ENCODE results near the gene CPEB4. TPM values are rescaled to one million over a fixed set of nuclear protein-coding genes. Genes with fewer than 3 reads are reported as not detected.

CPEB4 gene
- total RNA-seq, 1 experiment from 2014 or later = 8.7 TPM

DNA sequence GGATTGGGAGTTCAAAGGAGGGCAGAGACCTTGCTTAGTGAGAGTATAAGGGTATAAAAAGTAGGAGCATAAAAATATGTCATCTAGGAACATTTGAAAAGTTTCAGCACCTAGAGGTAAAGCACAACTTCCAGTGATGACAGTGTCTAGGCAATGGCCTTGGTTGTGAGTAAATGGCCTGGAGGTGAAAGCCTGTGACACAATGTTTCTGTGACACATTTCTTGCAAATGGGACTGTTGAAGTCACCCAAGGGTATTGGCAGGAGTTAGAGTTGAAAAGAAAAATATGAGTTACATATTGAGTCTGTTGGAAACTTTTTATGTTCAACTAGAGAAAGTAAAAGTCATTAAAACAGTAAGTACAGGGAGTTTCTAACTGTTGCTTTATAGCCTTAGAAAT lies 115.6 kb downstream of the CPEB4 start:
- Mint-ChIP-seq H3K36me3 (ENCODE audit: insufficient read depth in 1 of 3, low read depth in 3 of 3) (no peaks in the 10 kb centered on the region), H3K4me3 (no peak overlapping the region), H3K27me3 (ENCODE audit: low read depth) (peaks cover 9% of the 10 kb centered on the region), H3K4me1 (no peaks in the 10 kb centered on the region), H3K9me3 (no peaks in the 10 kb centered on the region), H3K27ac (no peak overlapping the region)
- H3K27ac ChIP-seq (ENCODE audit: insufficient read length, low read depth, low read length) = no peak overlapping the region
- no peak overlapping the region for H3K4me2 ChIP-seq (ENCODE audit: insufficient read depth, insufficient read length, low read length)
- no peak overlapping the region for H3K9ac ChIP-seq (ENCODE audit: extremely low read depth, insufficient read length, low read length)
- H3K4ac ChIP-seq (ENCODE audit: low read depth, low read length) = no peak overlapping the region
- no peaks in the 10 kb centered on the region for H3K23me2 ChIP-seq (ENCODE audit: insufficient read length, low read depth, low read length, poor library complexity, severe bottlenecking)
- H3K56ac ChIP-seq (ENCODE audit: insufficient read length, low read depth, low read length) = no peak overlapping the region
- H2BK5ac ChIP-seq (ENCODE audit: insufficient read length, low read length) = no peak overlapping the region
- no peak overlapping the region for H3K14ac ChIP-seq (ENCODE audit: insufficient read depth, low read length)
- H4K20me1 ChIP-seq (ENCODE audit: control insufficient read depth, insufficient read depth, insufficient read length) = no peaks in the 10 kb centered on the region
- TF ChIP-seq, protein P1, sequence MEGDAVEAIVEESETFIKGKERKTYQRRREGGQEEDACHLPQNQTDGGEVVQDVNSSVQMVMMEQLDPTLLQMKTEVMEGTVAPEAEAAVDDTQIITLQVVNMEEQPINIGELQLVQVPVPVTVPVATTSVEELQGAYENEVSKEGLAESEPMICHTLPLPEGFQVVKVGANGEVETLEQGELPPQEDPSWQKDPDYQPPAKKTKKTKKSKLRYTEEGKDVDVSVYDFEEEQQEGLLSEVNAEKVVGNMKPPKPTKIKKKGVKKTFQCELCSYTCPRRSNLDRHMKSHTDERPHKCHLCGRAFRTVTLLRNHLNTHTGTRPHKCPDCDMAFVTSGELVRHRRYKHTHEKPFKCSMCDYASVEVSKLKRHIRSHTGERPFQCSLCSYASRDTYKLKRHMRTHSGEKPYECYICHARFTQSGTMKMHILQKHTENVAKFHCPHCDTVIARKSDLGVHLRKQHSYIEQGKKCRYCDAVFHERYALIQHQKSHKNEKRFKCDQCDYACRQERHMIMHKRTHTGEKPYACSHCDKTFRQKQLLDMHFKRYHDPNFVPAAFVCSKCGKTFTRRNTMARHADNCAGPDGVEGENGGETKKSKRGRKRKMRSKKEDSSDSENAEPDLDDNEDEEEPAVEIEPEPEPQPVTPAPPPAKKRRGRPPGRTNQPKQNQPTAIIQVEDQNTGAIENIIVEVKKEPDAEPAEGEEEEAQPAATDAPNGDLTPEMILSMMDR (conservative IDR thresholded peaks at IDR 0.05) = no peak
- no peak overlapping the region for H2BK15ac ChIP-seq (ENCODE audit: low read depth, low read length)
- no peak overlapping the region for H3K18ac ChIP-seq (ENCODE audit: insufficient read length, low read depth, low read length)
- no peaks in the 10 kb centered on the region for H3K4me1 ChIP-seq (ENCODE audit: insufficient read depth, low read length)
- no peak overlapping the region for H4K5ac ChIP-seq (ENCODE audit: insufficient read length, low read depth, low read length)
- DNase-seq = no peak
- H3K79me1 ChIP-seq (ENCODE audit: insufficient read depth, low read depth, low read length, poor library complexity, severe bottlenecking) = no peaks in the 10 kb centered on the region
- no peak overlapping the region for H2BK120ac ChIP-seq (ENCODE audit: low read depth, low read length, poor library complexity, severe bottlenecking)
- H2BK20ac ChIP-seq (ENCODE audit: low read depth, low read length, poor library complexity, severe bottlenecking) = no peak overlapping the region
- H2AK5ac ChIP-seq (ENCODE audit: insufficient read length, low read length) = no peak overlapping the region
- no peak overlapping the region for H2BK12ac ChIP-seq (ENCODE audit: insufficient read length, low read depth, low read length)
- no peak overlapping the region for H4K91ac ChIP-seq (ENCODE audit: insufficient read length, low read depth, low read length)
- no peaks in the 10 kb centered on the region for H3K79me2 ChIP-seq (ENCODE audit: insufficient read depth, low read length)
- no peak overlapping the region for H4K8ac ChIP-seq (replicated peaks; ENCODE audit: insufficient read length, low read depth, low read length)
- no peak overlapping the region for H3K23ac ChIP-seq (ENCODE audit: insufficient read length, low read depth, low read length)
- no peaks in the 10 kb centered on the region for H3K9me3 ChIP-seq (ENCODE audit: control insufficient read depth, low read depth, low read length)
- H3T11ph ChIP-seq (ENCODE audit: low read length) = no peak overlapping the region
- H3K27me3 ChIP-seq (ENCODE audit: insufficient read depth, low read length) = no peaks in the 10 kb centered on the region
- H2AFZ ChIP-seq (ENCODE audit: low read length) = no peak overlapping the region

All from H9 (cell line).